SK-N-SH (cell line): ENCODE results near the gene SPTB. TPM values are rescaled to one million over a fixed set of nuclear protein-coding genes. Genes with fewer than 3 reads are reported as not detected.
A peak's percentile ranks its signal among the peaks of the same experiment; 100 is the strongest.

Source experiments
- CTCF ChIA-PET: fragments of 300-600, 350-600 bp; formaldehyde crosslinking; extraction: SDS; loops from one replicate; lab custom pipeline; 2021; lab: Yijun Ruan, JAX
- POLR2A ChIA-PET: fragments of 350-600 bp; sonication (Branson Sonifier 250); formaldehyde crosslinking; extraction: SDS; loops from one replicate; lab custom pipeline; 2020; ENCODE audit warnings: antibody characterized with exemption, inconsistent platforms; lab: Yijun Ruan, JAX
- DNase-seq: peaks from one replicate; pipeline ENCODE4 v3.0.0; 2012
- H2AFZ ChIP-seq: fragments of 200-600 bp; sonication (generic); 2 replicates; pipeline ENCODE4 v1.8.1; 2016; ENCODE audit warnings: antibody characterized with exemption, mild to moderate bottlenecking, low read depth
- H3F3A ChIP-seq: fragments of 200-600 bp; sonication (generic); replicated peaks from 2 replicates; pipeline ENCODE3; 2016; ENCODE audit warnings: antibody characterized with exemption, mild to moderate bottlenecking; ENCODE audit not compliant: insufficient read depth
- H3K27ac ChIP-seq, 2 experiments: fragments of 200-500 bp in 1 of 2; fragments of 200-600 bp in 1 of 2; sonication (Bioruptor generic) in 1 of 2; sonication (generic), shearing (Covaris generic) in 1 of 2; 2 replicates each; pipeline versions ENCODE4 v1.5.1 to v1.6.1; 2014 to 2016; ENCODE audit warnings: low read depth in 2 of 2, inconsistent platforms in 1 of 2, low read length in 1 of 2, mild to moderate bottlenecking in 1 of 2, mixed read lengths in 1 of 2
- H3K27me3 ChIP-seq: fragments of 200-600 bp; sonication (generic), shearing (Covaris generic); 2 replicates; pipeline ENCODE4 v1.6.1; 2016; ENCODE audit warnings: mixed run types; ENCODE audit not compliant: insufficient read depth
- H3K36me3 ChIP-seq, 2 experiments: fragments of 200-500 bp in 1 of 2; fragments of 200-600 bp in 1 of 2; sonication (Bioruptor generic) in 1 of 2; sonication (generic) in 1 of 2; replicated peaks in 1 of 2; 2 replicates each; pipeline versions ENCODE3 to v1.5.1; 2014 to 2016; ENCODE audit warnings: low read length in 1 of 2, mild to moderate bottlenecking in 1 of 2; ENCODE audit not compliant: insufficient read depth in 2 of 2, control insufficient read depth in 1 of 2
- H3K4me1 ChIP-seq, 2 experiments: fragments of 200-500 bp in 1 of 2; fragments of 200-600 bp in 1 of 2; sonication (Bioruptor generic) in 1 of 2; sonication (generic), shearing (Covaris generic) in 1 of 2; 2 replicates each; pipeline versions ENCODE4 v1.5.1 to v1.6.1; 2014 to 2016; ENCODE audit warnings: low read depth in 1 of 2, low read length in 1 of 2, mixed run types in 1 of 2; ENCODE audit not compliant: insufficient read depth in 2 of 2, control insufficient read depth in 1 of 2
- H3K4me2 ChIP-seq: fragments of 200-600 bp; sonication (generic), shearing (Covaris generic); 2 replicates; pipeline ENCODE4 v1.6.1; 2017; ENCODE audit warnings: mixed run types
- H3K4me3 ChIP-seq, 2 experiments: fragments of 200-500 bp in 1 of 2; fragments of 200-600 bp in 1 of 2; sonication (Bioruptor generic) in 1 of 2; sonication (generic), shearing (Covaris generic) in 1 of 2; 2 replicates each; pipeline versions ENCODE4 v1.5.1 to v1.8.1; 2014 to 2016; ENCODE audit warnings: low read depth in 2 of 2, inconsistent platforms in 1 of 2, low read length in 1 of 2, mild to moderate bottlenecking in 1 of 2, mixed read lengths in 1 of 2, moderate library complexity in 1 of 2
- H3K79me2 ChIP-seq: fragments of 200-600 bp; sonication (generic); 2 replicates; pipeline ENCODE4 v1.8.1; 2017; ENCODE audit warnings: mild to moderate bottlenecking; ENCODE audit not compliant: insufficient read depth
- H3K9ac ChIP-seq: fragments of 200-600 bp; sonication (generic); 2 replicates; pipeline ENCODE4 v1.6.1; 2017; ENCODE audit warnings: mixed run types
- H3K9me2 ChIP-seq: fragments of 200-600 bp; sonication (generic); 2 replicates; pipeline ENCODE4 v1.6.1; 2017; ENCODE audit warnings: mixed run types
- H3K9me3 ChIP-seq: fragments of 200-600 bp; sonication (generic); 2 replicates; pipeline ENCODE4 v1.6.1; 2017; ENCODE audit warnings: mixed run types, mild to moderate bottlenecking, moderate library complexity
- H4K20me1 ChIP-seq: fragments of 200-600 bp; sonication (generic); 2 replicates; pipeline ENCODE4 v1.6.1; 2017; ENCODE audit warnings: mild to moderate bottlenecking, mixed run types; ENCODE audit not compliant: insufficient read depth
- CHD2 ChIP-seq: fragments of 150-350 bp; IDR thresholded peaks from 2 replicates; pipeline ENCODE4 v1.6.1; 2018; ENCODE audit warnings: low read length; ENCODE audit not compliant: partially characterized antibody
- ELF1 ChIP-seq: IDR thresholded peaks from 2 replicates; pipeline ENCODE4 v1.4.0; 2012
- EP300 ChIP-seq, 2 experiments: IDR thresholded peaks; 2 replicates each; pipeline versions ENCODE4 v1.4.0 to v1.6.1; 2012; ENCODE audit warnings: borderline replicate concordance in 1 of 2, low read depth in 1 of 2, low read length in 1 of 2
- FOXJ3 ChIP-seq: sonication (generic); formaldehyde crosslinking; IDR thresholded peaks from 2 replicates; pipeline ENCODE4 v1.5.1; 2020; ENCODE audit warnings: mild to moderate bottlenecking, missing genetic modification reagents
- GABPA ChIP-seq: IDR thresholded peaks from 2 replicates; pipeline ENCODE4 v1.4.0; 2012; ENCODE audit warnings: low read depth, mild to moderate bottlenecking
- JUND ChIP-seq: IDR thresholded peaks from 2 replicates; pipeline ENCODE4 v1.4.0; 2012
- MEF2A ChIP-seq: IDR thresholded peaks from 2 replicates; pipeline ENCODE4 v1.4.0; 2012; ENCODE audit warnings: low read depth, borderline replicate concordance
- NFIC ChIP-seq: IDR thresholded peaks from 2 replicates; pipeline ENCODE4 v1.4.0; 2012; ENCODE audit warnings: borderline replicate concordance
- RAD21 ChIP-seq: IDR thresholded peaks from 2 replicates; pipeline ENCODE4 v1.6.1; 2012; ENCODE audit warnings: mild to moderate bottlenecking, low read length
- RCOR1 ChIP-seq: fragments of 150-350 bp; IDR thresholded peaks from 2 replicates; pipeline ENCODE4 v1.6.1; 2017; ENCODE audit warnings: antibody characterized with exemption, low read length
- RFX5 ChIP-seq: IDR thresholded peaks from 2 replicates; pipeline ENCODE4 v1.6.1; 2012; ENCODE audit warnings: mild to moderate bottlenecking, improper control_type of control experiment, low read length
- SIN3A ChIP-seq: IDR thresholded peaks from 2 replicates; pipeline ENCODE4 v1.6.1; 2012; ENCODE audit warnings: low read depth, mild to moderate bottlenecking, low read length, moderate library complexity, borderline replicate concordance
- SMC3 ChIP-seq: IDR thresholded peaks from 2 replicates; pipeline ENCODE4 v1.6.1; 2012; ENCODE audit warnings: low read depth, low read length, improper control_type of control experiment
- TCF12 ChIP-seq: IDR thresholded peaks from 2 replicates; pipeline ENCODE4 v1.4.0; 2012
- WGBS: methylation state at CpG from one replicate; pipeline ENCODE4 v1.1.6; 2017; ENCODE audit warnings: low lambda C conversion rate; 5-methylcytosine and 5-hydroxymethylcytosine counted together
- polyA plus RNA-seq, 3 experiments: library from polyadenylated mRNA; depleted of rRNA; stranded (reverse); fragments of >200 nt; gene quantifications; 2 replicates each; pipeline ENCODE4 v1.2.3, GENCODE V29; 2012
- TF ChIP-seq, protein P1 (sequence below): IDR thresholded peaks from 2 replicates; pipeline ENCODE4; 2012
- TF ChIP-seq, protein P2 (sequence below): IDR thresholded peaks from 2 replicates; pipeline ENCODE4 v1.4.0; 2012; ENCODE audit warnings: low read depth, borderline replicate concordance

The SPTB gene
- polyA plus RNA-seq, 1 of the 3 experiments (the other 2 are of a cell fraction) = 0.15 TPM

DNA sequence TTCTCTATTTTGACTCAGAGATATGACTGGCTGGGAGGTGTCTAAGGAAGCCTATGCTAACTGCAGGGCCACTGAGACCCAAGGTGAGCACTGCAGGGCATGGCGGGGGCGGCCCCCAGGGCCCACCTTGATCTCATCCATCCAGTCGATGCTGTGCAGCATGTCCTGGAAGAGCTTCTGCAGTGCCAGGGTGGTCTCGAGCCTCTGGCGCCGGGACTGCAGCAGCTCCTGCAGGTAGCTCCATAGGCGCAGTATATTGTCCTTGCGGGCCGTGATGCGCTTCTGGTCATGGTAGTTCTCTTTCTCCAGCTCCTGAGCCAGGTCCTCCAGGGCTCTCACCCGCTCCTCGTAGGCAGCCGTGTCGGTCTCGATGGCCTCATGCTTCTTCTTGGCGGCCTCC, 84.5 kb downstream of the SPTB start:
- WGBS = 88% methylated on average over 15 of the region's 16 CpGs
- no peak for TF ChIP-seq FOXJ3
- no peak for TF ChIP-seq CHD2
- TF ChIP-seq EP300 (IDR thresholded peaks at IDR 0.05; ENCODE audit: borderline replicate concordance in 1 of 2, low read depth in 1 of 2, low read length in 1 of 2) = no peak
- no peak for TF ChIP-seq RAD21
- no peak for TF ChIP-seq SMC3
- TF ChIP-seq TCF12 = no peak
- no peak for TF ChIP-seq ELF1
- no peak for TF ChIP-seq JUND
- no peak for TF ChIP-seq RFX5
- TF ChIP-seq MEF2A = no peak
- TF ChIP-seq, protein P1, sequence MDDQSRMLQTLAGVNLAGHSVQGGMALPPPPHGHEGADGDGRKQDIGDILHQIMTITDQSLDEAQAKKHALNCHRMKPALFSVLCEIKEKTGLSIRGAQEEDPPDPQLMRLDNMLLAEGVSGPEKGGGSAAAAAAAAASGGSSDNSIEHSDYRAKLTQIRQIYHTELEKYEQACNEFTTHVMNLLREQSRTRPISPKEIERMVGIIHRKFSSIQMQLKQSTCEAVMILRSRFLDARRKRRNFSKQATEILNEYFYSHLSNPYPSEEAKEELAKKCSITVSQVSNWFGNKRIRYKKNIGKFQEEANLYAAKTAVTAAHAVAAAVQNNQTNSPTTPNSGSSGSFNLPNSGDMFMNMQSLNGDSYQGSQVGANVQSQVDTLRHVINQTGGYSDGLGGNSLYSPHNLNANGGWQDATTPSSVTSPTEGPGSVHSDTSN = no peak
- TF ChIP-seq GABPA = no peak
- H3K36me3 ChIP-seq = no peaks in the 10 kb centered on the region
- H3K4me1 ChIP-seq = peaks cover 0 to 28% of the 10 kb centered on the region in 2 experiments; a peak in 2 of 4 replicates
- H3K4me3 ChIP-seq = no peak overlapping the region
- H2AFZ ChIP-seq = no peak overlapping the region
- H4K20me1 ChIP-seq = no peaks in the 10 kb centered on the region
- H3K9me2 ChIP-seq = no peaks in the 10 kb centered on the region
- no peaks in the 10 kb centered on the region for H3K9me3 ChIP-seq
- peak overlapping the region in 1 of 2 experiments; percentile 72; a peak in 2 of 4 replicates for H3K27ac ChIP-seq
- no peaks in the 10 kb centered on the region for H3K27me3 ChIP-seq
- ChIA-PET POLR2A (interaction anchor here (1.6 kb wide), 1 partner anchor 33 kb away, joined by 5 read pairs; no protein-coding TSS in a partner anchor), CTCF (interaction anchor here (0.8 to 10.8 kb wide), 11 partner anchors 10 to 116 kb away, joined by 3 to 138 read pairs (median 4); no protein-coding TSS in a partner anchor)
- no peaks in the 10 kb centered on the region for H3F3A ChIP-seq
- DNase-seq = no peak
- H3K4me2 ChIP-seq = no peak overlapping the region
- no peak overlapping the region for H3K9ac ChIP-seq
- no peaks in the 10 kb centered on the region for H3K79me2 ChIP-seq

DNA sequence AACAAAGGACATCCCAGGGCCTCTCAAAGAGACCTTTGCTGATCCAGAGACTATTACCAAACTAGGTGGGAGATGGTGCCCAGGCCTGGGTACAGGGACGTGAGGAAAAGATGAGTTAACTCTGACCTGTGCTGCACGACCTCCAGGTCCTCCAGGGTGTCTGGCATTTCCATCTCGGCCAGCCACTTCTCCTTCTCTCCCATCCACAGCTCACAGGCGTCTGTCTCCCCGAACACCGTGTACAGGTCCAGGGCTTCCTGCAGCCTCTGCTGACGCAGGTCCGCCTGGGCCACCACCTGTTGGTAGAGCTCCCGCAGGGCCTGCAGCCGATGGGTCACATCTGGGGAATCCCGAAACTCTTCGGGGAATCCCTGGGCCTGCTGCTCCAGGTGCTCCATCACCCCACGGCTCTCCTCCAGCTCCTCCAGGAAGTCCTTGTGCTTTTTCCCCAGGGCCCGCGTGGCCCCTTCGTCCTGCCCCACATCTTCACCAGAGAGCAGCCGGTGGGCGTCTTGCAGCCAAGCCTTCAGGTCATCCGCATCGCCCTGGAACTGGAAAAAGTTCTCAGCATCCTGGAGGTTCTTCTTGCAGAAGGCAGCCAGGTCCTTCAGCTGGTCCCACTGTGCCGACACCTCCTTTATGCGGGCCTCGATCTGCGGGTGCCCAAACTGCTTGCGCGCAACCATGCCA, 86.7 kb downstream of the SPTB start:
- peaks cover 8% of the 10 kb centered on the region for H3F3A ChIP-seq
- H3K27ac ChIP-seq = no peak overlapping the region
- H3K9ac ChIP-seq = no peak overlapping the region
- no peaks in the 10 kb centered on the region for H4K20me1 ChIP-seq
- no peak overlapping the region for H3K4me3 ChIP-seq
- no peak overlapping the region for H3K4me2 ChIP-seq
- H3K9me2 ChIP-seq = no peaks in the 10 kb centered on the region
- ChIA-PET CTCF (interaction anchor here (1.1 to 1.5 kb wide), 3 partner anchors 14 to 99 kb away, joined by 3 to 4 read pairs (median 3); no protein-coding TSS in a partner anchor), POLR2A (no interaction called here)
- WGBS = 95% methylated on average over 17 of the region's 26 CpGs
- H3K79me2 ChIP-seq = no peaks in the 10 kb centered on the region
- H3K36me3 ChIP-seq = no peaks in the 10 kb centered on the region
- no peaks in the 10 kb centered on the region for H3K9me3 ChIP-seq
- H3K27me3 ChIP-seq = no peaks in the 10 kb centered on the region
- no peak overlapping the region for H2AFZ ChIP-seq
- TF ChIP-seq, protein P2, sequence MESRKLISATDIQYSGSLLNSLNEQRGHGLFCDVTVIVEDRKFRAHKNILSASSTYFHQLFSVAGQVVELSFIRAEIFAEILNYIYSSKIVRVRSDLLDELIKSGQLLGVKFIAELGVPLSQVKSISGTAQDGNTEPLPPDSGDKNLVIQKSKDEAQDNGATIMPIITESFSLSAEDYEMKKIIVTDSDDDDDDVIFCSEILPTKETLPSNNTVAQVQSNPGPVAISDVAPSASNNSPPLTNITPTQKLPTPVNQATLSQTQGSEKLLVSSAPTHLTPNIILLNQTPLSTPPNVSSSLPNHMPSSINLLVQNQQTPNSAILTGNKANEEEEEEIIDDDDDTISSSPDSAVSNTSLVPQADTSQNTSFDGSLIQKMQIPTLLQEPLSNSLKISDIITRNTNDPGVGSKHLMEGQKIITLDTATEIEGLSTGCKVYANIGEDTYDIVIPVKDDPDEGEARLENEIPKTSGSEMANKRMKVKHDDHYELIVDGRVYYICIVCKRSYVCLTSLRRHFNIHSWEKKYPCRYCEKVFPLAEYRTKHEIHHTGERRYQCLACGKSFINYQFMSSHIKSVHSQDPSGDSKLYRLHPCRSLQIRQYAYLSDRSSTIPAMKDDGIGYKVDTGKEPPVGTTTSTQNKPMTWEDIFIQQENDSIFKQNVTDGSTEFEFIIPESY = no peak
- TF ChIP-seq NFIC (no peak), SIN3A (no peak), RCOR1 (no peak)
- no peak for DNase-seq
- peaks cover 0 to 28% of the 10 kb centered on the region in 2 experiments; a peak in 2 of 4 replicates for H3K4me1 ChIP-seq
